Measurements from ENCODE around the gene AGK.
"Not testable (repeated sequence)": the region's sequence is repeated elsewhere in the genome, so short reads cannot be mapped to it uniquely, and the experiment has no call there.

DNA sequence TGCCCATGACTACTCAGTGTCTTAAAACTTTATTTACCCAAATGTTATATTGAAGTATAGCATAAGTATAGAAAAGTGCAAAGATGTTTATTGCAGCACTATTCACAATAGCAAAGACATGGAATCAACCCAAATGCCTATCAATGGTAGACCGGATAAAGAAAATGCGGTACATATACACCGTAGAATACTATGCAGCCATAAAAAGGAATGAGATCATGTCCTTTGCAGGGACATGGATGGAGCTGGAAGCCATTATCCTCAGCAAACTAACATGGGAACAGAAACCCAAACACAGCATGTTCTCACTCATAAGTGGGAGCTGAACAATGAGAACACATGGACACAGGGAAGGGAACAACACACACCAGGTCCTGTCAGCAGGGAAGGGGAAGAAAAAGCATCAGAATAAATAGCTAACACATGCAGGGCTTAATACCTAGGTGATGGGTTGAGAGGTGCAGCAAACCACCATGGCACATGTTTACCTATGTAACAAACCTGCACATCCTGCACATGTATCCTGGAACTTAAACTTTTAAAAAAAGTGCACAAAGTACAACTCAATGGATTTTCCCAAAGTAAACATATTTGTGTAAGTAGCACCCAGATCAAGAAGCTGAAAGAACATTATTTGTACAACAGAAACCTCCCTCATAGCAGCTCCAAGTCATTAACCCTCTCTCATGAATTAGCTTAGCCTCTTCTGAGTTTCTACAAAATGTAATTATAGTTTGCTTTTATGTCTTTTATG lies 138.0 kb downstream of the AGK start:
- TF ChIP-seq, protein P1, sequence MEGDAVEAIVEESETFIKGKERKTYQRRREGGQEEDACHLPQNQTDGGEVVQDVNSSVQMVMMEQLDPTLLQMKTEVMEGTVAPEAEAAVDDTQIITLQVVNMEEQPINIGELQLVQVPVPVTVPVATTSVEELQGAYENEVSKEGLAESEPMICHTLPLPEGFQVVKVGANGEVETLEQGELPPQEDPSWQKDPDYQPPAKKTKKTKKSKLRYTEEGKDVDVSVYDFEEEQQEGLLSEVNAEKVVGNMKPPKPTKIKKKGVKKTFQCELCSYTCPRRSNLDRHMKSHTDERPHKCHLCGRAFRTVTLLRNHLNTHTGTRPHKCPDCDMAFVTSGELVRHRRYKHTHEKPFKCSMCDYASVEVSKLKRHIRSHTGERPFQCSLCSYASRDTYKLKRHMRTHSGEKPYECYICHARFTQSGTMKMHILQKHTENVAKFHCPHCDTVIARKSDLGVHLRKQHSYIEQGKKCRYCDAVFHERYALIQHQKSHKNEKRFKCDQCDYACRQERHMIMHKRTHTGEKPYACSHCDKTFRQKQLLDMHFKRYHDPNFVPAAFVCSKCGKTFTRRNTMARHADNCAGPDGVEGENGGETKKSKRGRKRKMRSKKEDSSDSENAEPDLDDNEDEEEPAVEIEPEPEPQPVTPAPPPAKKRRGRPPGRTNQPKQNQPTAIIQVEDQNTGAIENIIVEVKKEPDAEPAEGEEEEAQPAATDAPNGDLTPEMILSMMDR (IDR thresholded peaks at IDR 0.05) = not testable (repeated sequence)
- not testable (repeated sequence) for TF ChIP-seq TCF7L2 (IDR thresholded peaks at IDR 0.05; ENCODE audit: low read depth, low read length); REST (IDR thresholded peaks at IDR 0.05; ENCODE audit: insufficient read depth in 1 of 2, low read depth in 2 of 2, low read length in 1 of 2); POLR2AphosphoS5 (IDR thresholded peaks at IDR 0.05; ENCODE audit: low read depth, low read length)

All from Panc1 (cell line).